Loucy (cell line): Measurements from ENCODE around the gene NTN5.

Source experiments
- H2AFZ ChIP-seq: fragments of 200-600 bp; sonication (generic); 2 replicates; pipeline ENCODE4 v1.6.0; 2016; ENCODE audit warnings: antibody characterized with exemption, mild to moderate bottlenecking, low read length, moderate library complexity
- H3F3A ChIP-seq: fragments of 200-600 bp; 2 replicates; pipeline ENCODE4 v1.6.0; 2016; ENCODE audit warnings: antibody characterized with exemption, low read depth, mild to moderate bottlenecking
- H3K27me3 ChIP-seq: fragments of 200-600 bp; sonication (generic); 2 replicates; pipeline ENCODE4 v1.6.1; 2014; ENCODE audit warnings: low read length, mild to moderate bottlenecking; ENCODE audit not compliant: insufficient read depth, poor library complexity, severe bottlenecking
- H3K36me3 ChIP-seq: fragments of 200-600 bp; sonication (generic); 2 replicates; pipeline ENCODE4 v1.6.1; 2016; ENCODE audit warnings: low read length; ENCODE audit not compliant: insufficient read depth
- H3K4me1 ChIP-seq: fragments of 200-600 bp; sonication (generic); 2 replicates; pipeline ENCODE4 v1.5.1; 2014; ENCODE audit warnings: low read length, mild to moderate bottlenecking; ENCODE audit not compliant: insufficient read depth, poor library complexity, severe bottlenecking
- H3K4me2 ChIP-seq: fragments of 200-600 bp; sonication (generic); 2 replicates; pipeline ENCODE4 v1.6.0; 2014; ENCODE audit warnings: antibody characterized with exemption, low read length, low read depth, mild to moderate bottlenecking; ENCODE audit not compliant: poor library complexity, severe bottlenecking
- H3K4me3 ChIP-seq: fragments of 200-600 bp; sonication (generic); 2 replicates; pipeline ENCODE4 v1.5.1; 2014; ENCODE audit warnings: low read length, mild to moderate bottlenecking, mixed read lengths; ENCODE audit not compliant: poor library complexity, severe bottlenecking
- H3K79me2 ChIP-seq: fragments of 200-600 bp; sonication (generic); 2 replicates; pipeline ENCODE4 v1.6.1; 2014; ENCODE audit warnings: low read length; ENCODE audit not compliant: insufficient read depth
- H3K9ac ChIP-seq: fragments of 200-600 bp; sonication (generic); 2 replicates; pipeline ENCODE4 v1.6.0; 2014; ENCODE audit warnings: mild to moderate bottlenecking, low read depth, low read length, moderate library complexity; ENCODE audit not compliant: poor library complexity, severe bottlenecking
- H3K9me2 ChIP-seq: fragments of 200-600 bp; sonication (generic); replicated peaks from 2 replicates; pipeline ENCODE4 v1.6.1; 2016; ENCODE audit warnings: low read depth, low read length, mixed read lengths
- H3K9me3 ChIP-seq: fragments of 200-600 bp; sonication (generic); 2 replicates; pipeline ENCODE4 v1.6.1; 2014; ENCODE audit warnings: mild to moderate bottlenecking, antibody characterized with exemption, low read length, low read depth; ENCODE audit not compliant: insufficient read depth
- H4K20me1 ChIP-seq: fragments of 200-600 bp; sonication (generic); 2 replicates; pipeline ENCODE4 v1.6.0; 2014; ENCODE audit warnings: antibody characterized with exemption, low read length, mild to moderate bottlenecking; ENCODE audit not compliant: insufficient read depth, poor library complexity, severe bottlenecking
- CTCF ChIP-seq: fragments of 200-600 bp; sonication (generic); conservative IDR thresholded peaks from 2 replicates; pipeline ENCODE4 v1.5.1; 2014; ENCODE audit warnings: mild to moderate bottlenecking, antibody characterized with exemption, low read length
- EZH2phosphoT487 ChIP-seq: fragments of 200-600 bp; IDR thresholded peaks from 2 replicates; pipeline ENCODE4 v1.6.1; 2018; ENCODE audit warnings: antibody characterized with exemption, mild to moderate bottlenecking, moderate library complexity, borderline replicate concordance

The NTN5 gene

GRCh38 chr19:48645620-48646000 is 27.2 kb downstream of the NTN5 start:
- peak overlapping the region; percentile 79 for H3K4me3 ChIP-seq
- no peaks in the 10 kb centered on the region for H3K79me2 ChIP-seq
- H4K20me1 ChIP-seq, result no peaks in the 10 kb centered on the region
- no peaks in the 10 kb centered on the region for H3K9me3 ChIP-seq
- H3K9me2 ChIP-seq, result no peaks in the 10 kb centered on the region
- no peaks in the 10 kb centered on the region for H3F3A ChIP-seq
- H3K9ac ChIP-seq, result peak overlapping the region; percentile 69
- H2AFZ ChIP-seq, result peak overlapping the region; percentile 97
- H3K27me3 ChIP-seq, result no peaks in the 10 kb centered on the region
- H3K36me3 ChIP-seq, result no peaks in the 10 kb centered on the region
- TF ChIP-seq CTCF (no peak), EZH2phosphoT487 (no peak)
- peaks cover 22% of the 10 kb centered on the region for H3K4me1 ChIP-seq
- H3K4me2 ChIP-seq, result peak overlapping the region; percentile 86

- Histone ChIP-seq H2AFZ (peak overlapping the region; percentile 97), H3K27me3 (no peaks in the 10 kb centered on the region), H3K4me1 (peaks cover 22% of the 10 kb centered on the region), H3K36me3 (no peaks in the 10 kb centered on the region), H3K9ac (peak overlapping the region; percentile 69), H3K9me3 (no peaks in the 10 kb centered on the region), H3K9me2 (no peaks in the 10 kb centered on the region), H4K20me1 (no peaks in the 10 kb centered on the region), H3K4me3 (peak overlapping the region; percentile 79), H3K79me2 (no peaks in the 10 kb centered on the region), H3K4me2 (peak overlapping the region; percentile 86), H3F3A (no peaks in the 10 kb centered on the region)
- TF ChIP-seq EZH2phosphoT487 (no peak), CTCF (no peak)
Observed at GRCh38 chr19:48644839-48645619, 27.8 kb downstream of the NTN5 start.

- Histone ChIP-seq H3K4me3 (peak overlapping the region; percentile 27), H4K20me1 (no peaks in the 10 kb centered on the region), H3K4me1 (peaks cover 23% of the 10 kb centered on the region), H3K79me2 (no peaks in the 10 kb centered on the region), H3K9ac (peak overlapping the region; percentile 33), H3K9me2 (no peaks in the 10 kb centered on the region), H3K4me2 (peak overlapping the region; percentile 86), H3K9me3 (no peaks in the 10 kb centered on the region), H3K27me3 (no peaks in the 10 kb centered on the region), H3F3A (no peaks in the 10 kb centered on the region), H3K36me3 (no peaks in the 10 kb centered on the region), H2AFZ (0 out of 2 replicates have a peak overlapping the region, but pooled peaks have one; percentile 2)
- no peak for TF ChIP-seq CTCF
Observed at GRCh38 chr19:48644355-48644754, 28.5 kb downstream of the NTN5 start.
